Measurements from ENCODE around the gene NT5C2. TPM values are rescaled to one million over a fixed set of nuclear protein-coding genes. Genes with fewer than 3 reads are reported as not detected.
"Not testable (repeated sequence)": the region's sequence is repeated elsewhere in the genome, so short reads cannot be mapped to it uniquely, and the experiment has no call there.

Gene NT5C2
- total RNA-seq, 2 donors from 2014 or later = 50.4 to 50.6 TPM

- no peak for DNase-seq (ENCODE audit: low spot score)
- intact Hi-C loops (cut with DNase I) = no loop called here
Observed at GRCh38 chr10:103175580-103176285, 17.3 kb downstream of the NT5C2 start.

- intact Hi-C loops (cut with DNase I); DNase-seq (ENCODE audit: low spot score): not testable (repeated sequence)
Observed at GRCh38 chr10:103174324-103174723, 18.7 kb downstream of the NT5C2 start.

GRCh38 chr10:103171278-103171677 is 21.8 kb downstream of the NT5C2 start:
- no peak for DNase-seq (ENCODE audit: low spot score)
- intact Hi-C loops (cut with DNase I) = no loop called here

GRCh38 chr10:103168438-103168837 is 24.6 kb downstream of the NT5C2 start:
- DNase-seq (ENCODE audit: low spot score) = no peak
- intact Hi-C loops (cut with DNase I) = no loop called here

GRCh38 chr10:103167554-103167953 is 25.5 kb downstream of the NT5C2 start:
- DNase-seq (ENCODE audit: low spot score); intact Hi-C loops (cut with DNase I): not testable (repeated sequence)

- intact Hi-C loops (cut with DNase I) = no loop called here
- DNase-seq (ENCODE audit: low spot score) = no peak
Observed at GRCh38 chr10:103166523-103166922, 26.5 kb downstream of the NT5C2 start.

- intact Hi-C loops (cut with DNase I); DNase-seq (ENCODE audit: low spot score): not testable (repeated sequence)
Observed at GRCh38 chr10:103163766-103164403, 29.2 kb downstream of the NT5C2 start.

GRCh38 chr10:103157246-103157645 is 35.8 kb downstream of the NT5C2 start:
- intact Hi-C loops (cut with DNase I) = no loop called here
- DNase-seq (ENCODE audit: low spot score) = no peak

- intact Hi-C loops (cut with DNase I) = no loop called here
- DNase-seq (ENCODE audit: low spot score) = no peak
Observed at GRCh38 chr10:103155471-103156085, 37.5 kb downstream of the NT5C2 start.

- intact Hi-C loops (cut with DNase I) = no loop called here
- DNase-seq (ENCODE audit: low spot score) = no peak
Observed at GRCh38 chr10:103154521-103155299, 38.4 kb downstream of the NT5C2 start.

GRCh38 chr10:103153302-103154197 is 39.5 kb downstream of the NT5C2 start:
- intact Hi-C loops (cut with DNase I) = no loop called here
- DNase-seq (ENCODE audit: low spot score) = no peak

- no peak for DNase-seq (ENCODE audit: low spot score)
- intact Hi-C loops (cut with DNase I) = no loop called here
Observed at GRCh38 chr10:103149991-103150622, 43.0 kb downstream of the NT5C2 start.

- intact Hi-C loops (cut with DNase I) = no loop called here
- DNase-seq (ENCODE audit: low spot score) = no peak
Observed at GRCh38 chr10:103147645-103148044, 45.4 kb downstream of the NT5C2 start.

GRCh38 chr10:103145860-103146466 is 47.1 kb downstream of the NT5C2 start:
- DNase-seq (ENCODE audit: low spot score) = peak; percentile 89
- intact Hi-C loops (cut with DNase I) = no loop called here

- intact Hi-C loops (cut with DNase I) = no loop called here
Observed at GRCh38 chr10:103145046-103145445, 48.0 kb downstream of the NT5C2 start.

GRCh38 chr10:103144041-103144440 is 49.0 kb downstream of the NT5C2 start:
- DNase-seq (ENCODE audit: low spot score) = no peak
- intact Hi-C loops (cut with DNase I) = no loop called here

More at GRCh38 chr10:103145046-103145445, 48.0 kb downstream of the NT5C2 start:
- DNase-seq (ENCODE audit: low spot score) = no peak

- intact Hi-C loops (cut with DNase I); DNase-seq (ENCODE audit: low spot score): not testable (repeated sequence)
Observed at GRCh38 chr10:103143641-103144040, 49.4 kb downstream of the NT5C2 start.

GRCh38 chr10:103141950-103142349 is 51.1 kb downstream of the NT5C2 start:
- intact Hi-C loops (cut with DNase I) = no loop called here
- DNase-seq (ENCODE audit: low spot score) = no peak

Measured in posterior vena cava (tissue), 2 donors.